AG04450 (cell line): ENCODE measurements around the gene CXCL10. TPM values are rescaled to one million over a fixed set of nuclear protein-coding genes. Genes with fewer than 3 reads are reported as not detected.
A peak's percentile ranks its signal among the peaks of the same experiment; 100 is the strongest.

Experiments
- CTCF ChIA-PET: fragments of 300-600, 350-600 bp; formaldehyde crosslinking; extraction: SDS; loops from one replicate; lab custom pipeline; 2022; ENCODE audit warnings: antibody characterized with exemption, inconsistent platforms; lab: Charles Lee
- POLR2A ChIA-PET: fragments of 350-600 bp; formaldehyde crosslinking; extraction: SDS; loops from one replicate; lab custom pipeline; 2021; ENCODE audit warnings: antibody characterized with exemption, inconsistent platforms; lab: Yijun Ruan, JAX
- DNase-seq: peaks from one replicate; pipeline ENCODE4 v3.0.0-alpha.2; 2011; ENCODE audit warnings: low read depth, low spot score
- H3K27ac ChIP-seq: one replicate; pipeline ENCODE4 v1.5.1; 2012; ENCODE audit warnings: low read depth, low read length, control low read depth
- H3K27me3 ChIP-seq: one replicate; pipeline ENCODE4 v1.6.0; 2012; ENCODE audit warnings: low read length; ENCODE audit not compliant: control insufficient read depth, insufficient read depth
- H3K4me3 ChIP-seq: 2 replicates; pipeline ENCODE4 v1.5.1; 2011; ENCODE audit warnings: mild to moderate bottlenecking, low read depth, low read length, control low read depth
- H3K9me3 ChIP-seq: 2 replicates; pipeline ENCODE4 v1.5.1; 2012; ENCODE audit warnings: low read length; ENCODE audit not compliant: control insufficient read depth, insufficient read depth
- polyA plus RNA-seq: library from polyadenylated mRNA; depleted of rRNA; stranded (reverse); fragments of >200 nt; gene quantifications from 2 replicates; pipeline ENCODE4 v1.2.3, GENCODE V29; 2011
- TF ChIP-seq, protein P1 (sequence below): IDR thresholded peaks from 2 replicates; pipeline ENCODE4 v1.5.1; 2011; ENCODE audit warnings: low read depth, low read length, control low read depth, inconsistent platforms

The CXCL10 gene
- polyA plus RNA-seq, 1 experiment, result 3.0 TPM

DNA sequence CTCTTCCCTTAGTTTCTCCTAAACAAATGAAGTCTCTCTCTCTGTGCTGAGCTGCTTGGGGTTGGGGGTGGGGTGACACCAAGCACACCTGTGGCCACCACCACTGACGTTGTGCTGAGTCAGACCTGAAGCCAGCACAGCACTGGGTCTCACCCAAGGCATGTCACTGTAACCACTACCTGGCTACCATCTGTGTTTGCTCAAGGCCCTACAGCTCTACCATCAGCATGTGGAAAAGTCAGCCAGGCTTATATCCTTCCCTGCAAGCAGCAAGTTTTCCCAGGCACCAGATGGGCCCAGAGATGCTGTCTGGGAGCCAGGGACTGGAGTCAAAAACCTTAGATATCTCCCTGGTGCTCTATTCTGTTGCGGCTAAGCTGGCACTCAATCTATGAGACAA lies 6.9 kb downstream of the CXCL10 start:
- CTCF ChIA-PET, result no interaction called here
- DNase-seq, result no peak
- Histone ChIP-seq H3K4me3 (no peak overlapping the region), H3K27me3 (no peaks in the 10 kb centered on the region), H3K27ac (no peak overlapping the region), H3K9me3 (no peaks in the 10 kb centered on the region)
- TF ChIP-seq, protein P1, sequence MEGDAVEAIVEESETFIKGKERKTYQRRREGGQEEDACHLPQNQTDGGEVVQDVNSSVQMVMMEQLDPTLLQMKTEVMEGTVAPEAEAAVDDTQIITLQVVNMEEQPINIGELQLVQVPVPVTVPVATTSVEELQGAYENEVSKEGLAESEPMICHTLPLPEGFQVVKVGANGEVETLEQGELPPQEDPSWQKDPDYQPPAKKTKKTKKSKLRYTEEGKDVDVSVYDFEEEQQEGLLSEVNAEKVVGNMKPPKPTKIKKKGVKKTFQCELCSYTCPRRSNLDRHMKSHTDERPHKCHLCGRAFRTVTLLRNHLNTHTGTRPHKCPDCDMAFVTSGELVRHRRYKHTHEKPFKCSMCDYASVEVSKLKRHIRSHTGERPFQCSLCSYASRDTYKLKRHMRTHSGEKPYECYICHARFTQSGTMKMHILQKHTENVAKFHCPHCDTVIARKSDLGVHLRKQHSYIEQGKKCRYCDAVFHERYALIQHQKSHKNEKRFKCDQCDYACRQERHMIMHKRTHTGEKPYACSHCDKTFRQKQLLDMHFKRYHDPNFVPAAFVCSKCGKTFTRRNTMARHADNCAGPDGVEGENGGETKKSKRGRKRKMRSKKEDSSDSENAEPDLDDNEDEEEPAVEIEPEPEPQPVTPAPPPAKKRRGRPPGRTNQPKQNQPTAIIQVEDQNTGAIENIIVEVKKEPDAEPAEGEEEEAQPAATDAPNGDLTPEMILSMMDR, result no peak
- POLR2A ChIA-PET, result no interaction called here

DNA sequence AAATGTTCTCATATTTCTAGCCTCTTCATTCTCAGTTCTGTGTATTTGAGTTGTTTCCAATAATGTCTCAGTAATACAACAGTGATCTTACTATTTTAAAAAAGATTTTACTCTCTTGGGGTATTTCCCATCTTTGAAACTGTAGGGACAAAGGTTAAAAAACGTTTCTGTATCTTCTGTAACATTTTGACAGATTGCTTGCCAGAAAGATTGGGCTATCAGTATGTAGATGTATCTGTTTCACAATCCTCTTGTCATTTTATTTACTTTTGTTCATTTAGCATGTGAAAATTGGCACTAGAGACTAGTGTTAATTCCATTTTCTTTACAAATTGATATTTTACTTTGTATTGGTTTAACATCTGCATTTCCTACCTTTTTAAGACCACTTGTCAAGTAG lies 9.8 kb downstream of the CXCL10 start:
- H3K27ac ChIP-seq, result no peak overlapping the region
- ChIA-PET POLR2A (no interaction called here), CTCF (interaction anchor here (1.4 to 1.6 kb wide), 2 partner anchors 18 to 73 kb away, joined by 4 to 14 read pairs; no protein-coding TSS in a partner anchor)
- no peak for DNase-seq
- no peaks in the 10 kb centered on the region for H3K27me3 ChIP-seq
- peaks cover 4% of the 10 kb centered on the region; the same call in 1 of the 2 replicates for H3K9me3 ChIP-seq
- no peak overlapping the region for H3K4me3 ChIP-seq
- TF ChIP-seq, protein P1, result no peak

GRCh38 chr4:76012388-76012801 lies 10.9 kb downstream of the CXCL10 start:
- H3K27ac ChIP-seq, result peak overlapping the region; percentile 92
- H3K4me3 ChIP-seq, result no peak overlapping the region
- ChIA-PET CTCF (interaction anchor here (0.8 kb wide), 1 partner anchor 16 kb away, joined by 3 read pairs; no protein-coding TSS in a partner anchor), POLR2A (interaction anchor here (0.6 kb wide), 1 partner anchor 41 kb away, joined by 4 read pairs; no protein-coding TSS in a partner anchor)
- TF ChIP-seq, protein P1, result no peak
- DNase-seq, result peak; percentile 63
- peaks cover 4% of the 10 kb centered on the region; the same call in 1 of the 2 replicates for H3K9me3 ChIP-seq
- no peaks in the 10 kb centered on the region for H3K27me3 ChIP-seq

GRCh38 chr4:76011700-76012387 lies 11.5 kb downstream of the CXCL10 start:
- Histone ChIP-seq H3K27me3 (no peaks in the 10 kb centered on the region), H3K27ac (peak overlapping the region; percentile 92), H3K4me3 (no peak overlapping the region; the same call in 1 of the 2 replicates), H3K9me3 (peaks cover 4% of the 10 kb centered on the region; the same call in 1 of the 2 replicates)
- peak; percentile 75 for DNase-seq
- ChIA-PET POLR2A (no interaction called here), CTCF (no interaction called here)
- TF ChIP-seq, protein P1, result no peak

DNA sequence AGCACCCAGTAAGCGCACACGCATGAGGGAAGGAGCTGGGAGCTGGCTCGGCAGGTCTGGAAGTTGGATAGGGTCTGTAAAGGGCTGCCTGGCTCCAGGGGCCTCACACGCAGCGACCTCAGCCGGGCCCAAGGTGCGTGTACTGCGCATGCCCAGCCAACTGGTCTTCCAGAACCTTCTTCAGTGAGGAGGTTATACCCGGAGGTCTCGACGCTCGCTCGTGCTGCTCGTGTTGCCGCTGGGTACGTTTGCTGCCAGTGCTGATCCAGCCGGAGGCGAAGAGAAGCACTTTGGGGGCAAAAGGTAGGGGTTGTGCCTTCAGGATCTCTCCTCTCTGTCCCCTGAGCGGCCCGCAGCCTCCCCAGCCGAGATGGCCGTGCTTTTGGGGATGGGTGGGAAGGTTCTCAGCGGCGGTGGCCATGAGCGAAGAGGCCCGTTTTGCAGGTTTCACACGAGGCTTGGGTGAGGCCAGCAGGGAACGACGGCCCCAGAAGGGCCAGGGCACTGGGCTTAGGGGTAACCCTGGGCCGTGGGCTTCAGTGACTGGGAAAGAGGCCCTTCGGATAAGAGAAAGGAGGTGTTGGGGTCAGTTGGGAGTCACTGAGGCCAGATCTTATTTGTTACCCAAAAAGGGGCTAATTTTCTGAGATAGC lies 12.2 kb downstream of the CXCL10 start:
- Histone ChIP-seq H3K4me3 (no peak overlapping the region), H3K27ac (peak overlapping the region; percentile 92), H3K27me3 (no peaks in the 10 kb centered on the region), H3K9me3 (peaks cover 4% of the 10 kb centered on the region; the same call in 1 of the 2 replicates)
- TF ChIP-seq, protein P1, result no peak
- POLR2A ChIA-PET, result no interaction called here
- no peak for DNase-seq
- CTCF ChIA-PET, result interaction anchor here (2.9 kb wide), 1 partner anchor 15 kb away, joined by 20 read pairs; no protein-coding TSS in a partner anchor
